ENCODE results near the gene MGMT. TPM values are rescaled to one million over a fixed set of nuclear protein-coding genes. Genes with fewer than 3 reads are reported as not detected.
A peak's percentile ranks its signal among the peaks of the same experiment; 100 is the strongest.

MGMT gene
- total RNA-seq, 5 donors from 2014 or later (not counting 1 experiment from before 2014, with no cell fraction given) = 16.6 to 24.6 (median 21.1) TPM

GRCh38 chr10:129589546-129589945 is 122.5 kb downstream of the MGMT start:
- ChIA-PET CTCF (no interaction called here), POLR2A (no interaction called here)
- Histone ChIP-seq H3K36me3 (ENCODE audit: control insufficient read depth in 2 of 2, extremely low read depth in 1 of 2, insufficient read depth in 1 of 2, low read length in 1 of 2) (peaks cover 0 to 8% of the 10 kb centered on the region in 2 donors), H3K4me3 (ENCODE audit: control insufficient read depth in 1 of 2, extremely low read depth in 1 of 2, low read length in 1 of 2) (no peak overlapping the region), H3K9me3 (peaks cover 10% of the 10 kb centered on the region), H3K27me3 (replicated peaks in 1 of 2; ENCODE audit: control insufficient read depth in 2 of 2, extremely low read depth in 1 of 2, insufficient read depth in 2 of 2, low read length in 1 of 2) (no peaks in the 10 kb centered on the region), H3K27ac (ENCODE audit: low read length) (no peak overlapping the region), H3K4me1 (ENCODE audit: control insufficient read depth in 1 of 2, extremely low read depth in 1 of 2, insufficient read depth in 2 of 2, low read length in 2 of 2) (no peaks in the 10 kb centered on the region)
- Mint-ChIP-seq H3K4me3 (no peak overlapping the region), H3K9me3 (peaks cover 16 to 49% (median 42%) of the 10 kb centered on the region in 3 donors), H3K36me3 (peaks cover 80% of the 10 kb centered on the region), H3K4me1 (no peaks in the 10 kb centered on the region), H3K27me3 (no peaks in the 10 kb centered on the region), H3K27ac (no peak overlapping the region)
- DNase-seq (no peak), ATAC-seq (replicated peaks in 1 of 4) (no peak)
- 98% methylated on average over 4 of the region's 9 CpGs for WGBS (ENCODE audit: insufficient coverage)

DNA sequence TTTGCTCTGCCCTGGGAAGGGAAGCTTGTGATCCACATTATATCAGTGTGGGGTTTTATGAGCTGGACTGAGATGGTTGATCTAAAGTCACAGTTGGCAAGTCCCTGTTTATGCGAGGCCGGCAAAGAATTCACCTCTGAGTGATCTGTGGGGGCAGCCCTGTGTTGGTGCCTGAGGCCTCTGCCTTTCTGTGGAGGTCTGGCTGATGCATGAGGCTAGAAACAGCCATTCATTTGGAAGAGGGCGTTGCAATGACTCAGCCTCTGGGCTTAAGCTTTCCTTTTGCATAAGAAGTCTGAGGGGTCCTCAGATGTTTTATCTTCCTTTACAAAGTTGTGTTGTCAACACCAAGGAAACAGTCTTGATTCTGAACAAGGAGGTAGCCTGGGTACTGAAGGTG is 126.9 kb downstream of the MGMT start:
- H3K36me3 Mint-ChIP-seq = peaks cover 76% of the 10 kb centered on the region

GRCh38 chr10:129594811-129595210 is 127.8 kb downstream of the MGMT start:
- peaks cover 73% of the 10 kb centered on the region for H3K36me3 Mint-ChIP-seq
- CTCF ChIA-PET = no interaction called here
- H3K4me3 Mint-ChIP-seq = no peak overlapping the region
- H3K4me3 ChIP-seq (ENCODE audit: control insufficient read depth in 1 of 2, extremely low read depth in 1 of 2, low read length in 1 of 2) = no peak overlapping the region
- ATAC-seq (replicated peaks in 1 of 4) = no peak
- no peaks in the 10 kb centered on the region for H3K4me1 Mint-ChIP-seq
- H3K27ac Mint-ChIP-seq = no peak overlapping the region
- WGBS (ENCODE audit: insufficient coverage) = 94% methylated on average over 10 of the region's 15 CpGs
- no peaks in the 10 kb centered on the region for H3K4me1 ChIP-seq (ENCODE audit: control insufficient read depth in 1 of 2, extremely low read depth in 1 of 2, insufficient read depth in 2 of 2, low read length in 2 of 2)
- H3K36me3 ChIP-seq (ENCODE audit: control insufficient read depth in 2 of 2, extremely low read depth in 1 of 2, insufficient read depth in 1 of 2, low read length in 1 of 2) = peaks cover 0 to 12% of the 10 kb centered on the region in 2 donors
- POLR2A ChIA-PET = no interaction called here
- H3K9me3 ChIP-seq = peaks cover 2% of the 10 kb centered on the region
- peaks cover 8 to 22% (median 12%) of the 10 kb centered on the region in 3 donors for H3K9me3 Mint-ChIP-seq
- no peaks in the 10 kb centered on the region for H3K27me3 ChIP-seq (replicated peaks in 1 of 2; ENCODE audit: control insufficient read depth in 2 of 2, extremely low read depth in 1 of 2, insufficient read depth in 2 of 2, low read length in 1 of 2)
- no peaks in the 10 kb centered on the region for H3K27me3 Mint-ChIP-seq
- H3K27ac ChIP-seq (ENCODE audit: low read length) = no peak overlapping the region
- no peak for DNase-seq

More for the DNA sequence above, 126.9 kb downstream of the MGMT start:
- ChIA-PET CTCF (no interaction called here), POLR2A (no interaction called here)
- Histone ChIP-seq H3K27ac (ENCODE audit: low read length) (no peak overlapping the region), H3K36me3 (ENCODE audit: control insufficient read depth in 2 of 2, extremely low read depth in 1 of 2, insufficient read depth in 1 of 2, low read length in 1 of 2) (peaks cover 0 to 12% of the 10 kb centered on the region in 2 donors), H3K4me3 (ENCODE audit: control insufficient read depth in 1 of 2, extremely low read depth in 1 of 2, low read length in 1 of 2) (peak overlapping the region in 1 of 2 donors; percentile 5), H3K4me1 (ENCODE audit: control insufficient read depth in 1 of 2, extremely low read depth in 1 of 2, insufficient read depth in 2 of 2, low read length in 2 of 2) (no peaks in the 10 kb centered on the region), H3K9me3 (peaks cover 2% of the 10 kb centered on the region), H3K27me3 (replicated peaks in 1 of 2; ENCODE audit: control insufficient read depth in 2 of 2, extremely low read depth in 1 of 2, insufficient read depth in 2 of 2, low read length in 1 of 2) (no peaks in the 10 kb centered on the region)
- WGBS (ENCODE audit: insufficient coverage) = 85% methylated on average over 3 of the region's 3 CpGs
- Mint-ChIP-seq H3K4me1 (no peaks in the 10 kb centered on the region), H3K27me3 (no peaks in the 10 kb centered on the region), H3K27ac (no peak overlapping the region), H3K9me3 (peaks cover 8 to 22% (median 12%) of the 10 kb centered on the region in 3 donors), H3K4me3 (no peak overlapping the region)
- ATAC-seq (replicated peaks in 1 of 4) = no peak
- no peak for DNase-seq

DNA sequence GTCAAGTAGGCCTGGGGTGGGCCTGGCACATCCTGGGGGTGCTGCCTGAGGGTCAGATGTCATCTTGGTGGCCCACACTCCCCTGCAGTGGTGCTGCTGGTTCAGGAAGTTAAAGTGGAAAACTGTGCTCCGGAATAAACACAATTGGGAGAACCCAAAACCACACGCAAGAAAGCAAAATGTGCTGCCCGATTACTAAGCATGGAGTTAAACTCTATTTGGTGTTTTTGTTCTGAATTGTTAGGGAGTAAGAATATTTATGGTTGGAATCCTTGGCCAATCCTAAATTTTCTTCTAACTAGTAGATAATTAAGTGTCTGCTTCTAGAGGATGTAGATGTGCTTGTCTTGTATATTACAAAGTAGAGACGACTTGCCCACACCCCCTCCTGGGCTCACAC is 131.4 kb downstream of the MGMT start:
- no peak overlapping the region for H3K4me3 Mint-ChIP-seq
- peaks cover 55% of the 10 kb centered on the region for H3K36me3 Mint-ChIP-seq
- no peaks in the 10 kb centered on the region for H3K4me1 Mint-ChIP-seq
- Histone ChIP-seq H3K4me3 (ENCODE audit: control insufficient read depth in 1 of 2, extremely low read depth in 1 of 2, low read length in 1 of 2) (no peak overlapping the region), H3K27me3 (replicated peaks in 1 of 2; ENCODE audit: control insufficient read depth in 2 of 2, extremely low read depth in 1 of 2, insufficient read depth in 2 of 2, low read length in 1 of 2) (no peaks in the 10 kb centered on the region), H3K27ac (ENCODE audit: low read length) (no peak overlapping the region), H3K4me1 (ENCODE audit: control insufficient read depth in 1 of 2, extremely low read depth in 1 of 2, insufficient read depth in 2 of 2, low read length in 2 of 2) (no peaks in the 10 kb centered on the region), H3K36me3 (ENCODE audit: control insufficient read depth in 2 of 2, extremely low read depth in 1 of 2, insufficient read depth in 1 of 2, low read length in 1 of 2) (peaks cover 0 to 6% of the 10 kb centered on the region in 2 donors), H3K9me3 (no peaks in the 10 kb centered on the region)
- ATAC-seq (replicated peaks in 1 of 4) (no peak), DNase-seq (no peak)
- peaks cover 8 to 14% (median 12%) of the 10 kb centered on the region in 3 donors for H3K9me3 Mint-ChIP-seq
- H3K27ac Mint-ChIP-seq = no peak overlapping the region
- 100% methylated on average over 1 of the region's 4 CpGs for WGBS (ENCODE audit: insufficient coverage)
- ChIA-PET CTCF (no interaction called here), POLR2A (no interaction called here)
- no peaks in the 10 kb centered on the region for H3K27me3 Mint-ChIP-seq

GRCh38 chr10:129599160-129599559 is 132.1 kb downstream of the MGMT start:
- no peak overlapping the region for H3K4me3 ChIP-seq (ENCODE audit: control insufficient read depth in 1 of 2, extremely low read depth in 1 of 2, low read length in 1 of 2)
- Mint-ChIP-seq H3K27ac (no peak overlapping the region), H3K27me3 (no peaks in the 10 kb centered on the region), H3K4me3 (no peak overlapping the region), H3K4me1 (no peaks in the 10 kb centered on the region), H3K36me3 (peaks cover 53% of the 10 kb centered on the region), H3K9me3 (peaks cover 5 to 10% (median 8%) of the 10 kb centered on the region in 3 donors)
- H3K9me3 ChIP-seq = no peaks in the 10 kb centered on the region
- no peak for DNase-seq
- no peak for ATAC-seq (replicated peaks in 1 of 4)
- no peak overlapping the region for H3K27ac ChIP-seq (ENCODE audit: low read length)
- 100% methylated on average over 3 of the region's 5 CpGs for WGBS (ENCODE audit: insufficient coverage)
- peaks cover 0 to 6% of the 10 kb centered on the region in 2 donors for H3K36me3 ChIP-seq (ENCODE audit: control insufficient read depth in 2 of 2, extremely low read depth in 1 of 2, insufficient read depth in 1 of 2, low read length in 1 of 2)
- H3K27me3 ChIP-seq (replicated peaks in 1 of 2; ENCODE audit: control insufficient read depth in 2 of 2, extremely low read depth in 1 of 2, insufficient read depth in 2 of 2, low read length in 1 of 2) = no peaks in the 10 kb centered on the region
- ChIA-PET CTCF (no interaction called here), POLR2A (no interaction called here)
- H3K4me1 ChIP-seq (ENCODE audit: control insufficient read depth in 1 of 2, extremely low read depth in 1 of 2, insufficient read depth in 2 of 2, low read length in 2 of 2) = no peaks in the 10 kb centered on the region

GRCh38 chr10:129601737-129602136 is 134.7 kb downstream of the MGMT start:
- CTCF ChIA-PET = no interaction called here
- ATAC-seq (replicated peaks in 1 of 4) (no peak), DNase-seq (no peak)
- Mint-ChIP-seq H3K36me3 (peaks cover 45% of the 10 kb centered on the region), H3K4me3 (no peak overlapping the region), H3K27me3 (no peaks in the 10 kb centered on the region), H3K4me1 (peaks cover 0 to 2% (median 0%) of the 10 kb centered on the region in 3 donors), H3K9me3 (peaks cover 0 to 8% (median 3%) of the 10 kb centered on the region in 3 donors), H3K27ac (no peak overlapping the region)
- Histone ChIP-seq H3K9me3 (no peaks in the 10 kb centered on the region), H3K4me1 (ENCODE audit: control insufficient read depth in 1 of 2, extremely low read depth in 1 of 2, insufficient read depth in 2 of 2, low read length in 2 of 2) (no peaks in the 10 kb centered on the region), H3K36me3 (ENCODE audit: control insufficient read depth in 2 of 2, extremely low read depth in 1 of 2, insufficient read depth in 1 of 2, low read length in 1 of 2) (no peaks in the 10 kb centered on the region), H3K27ac (ENCODE audit: low read length) (no peak overlapping the region), H3K4me3 (ENCODE audit: control insufficient read depth in 1 of 2, extremely low read depth in 1 of 2, low read length in 1 of 2) (no peak overlapping the region), H3K27me3 (replicated peaks in 1 of 2; ENCODE audit: control insufficient read depth in 2 of 2, extremely low read depth in 1 of 2, insufficient read depth in 2 of 2, low read length in 1 of 2) (no peaks in the 10 kb centered on the region)
- POLR2A ChIA-PET = no interaction called here
- WGBS (ENCODE audit: insufficient coverage) = no CpG with 5 or more reads among the region's 10 CpGs

Data from T-cell (primary cell).